HepG2 (cell line): ENCODE measurements around the gene MRPL27.

Experiments used
- DPF2 ChIP-seq: sonication (generic); formaldehyde crosslinking; IDR thresholded peaks from 2 replicates; pipeline ENCODE4 v1.4.0; 2020; ENCODE audit warnings: mild to moderate bottlenecking, low read depth, missing genetic modification reagents, borderline replicate concordance
- FOXM1 ChIP-seq: sonication (generic); formaldehyde crosslinking; IDR thresholded peaks from 2 replicates; pipeline ENCODE4 v1.5.0; 2020; ENCODE audit warnings: missing genetic modification reagents
- MXI1 ChIP-seq: IDR thresholded peaks from 3 replicates; pipeline ENCODE4 v1.6.1; 2012; ENCODE audit warnings: low read depth, low read length, inconsistent platforms, borderline replicate concordance
- MYC ChIP-seq: sonication (generic); formaldehyde crosslinking; IDR thresholded peaks from 2 replicates; pipeline ENCODE4 v1.9.0; 2021; ENCODE audit warnings: missing genetic modification reagents, borderline replicate concordance
- XBP1 ChIP-seq: sonication (generic); formaldehyde crosslinking; IDR thresholded peaks from 2 replicates; pipeline ENCODE4 v1.5.0; 2020; ENCODE audit warnings: missing genetic modification reagents

DNA sequence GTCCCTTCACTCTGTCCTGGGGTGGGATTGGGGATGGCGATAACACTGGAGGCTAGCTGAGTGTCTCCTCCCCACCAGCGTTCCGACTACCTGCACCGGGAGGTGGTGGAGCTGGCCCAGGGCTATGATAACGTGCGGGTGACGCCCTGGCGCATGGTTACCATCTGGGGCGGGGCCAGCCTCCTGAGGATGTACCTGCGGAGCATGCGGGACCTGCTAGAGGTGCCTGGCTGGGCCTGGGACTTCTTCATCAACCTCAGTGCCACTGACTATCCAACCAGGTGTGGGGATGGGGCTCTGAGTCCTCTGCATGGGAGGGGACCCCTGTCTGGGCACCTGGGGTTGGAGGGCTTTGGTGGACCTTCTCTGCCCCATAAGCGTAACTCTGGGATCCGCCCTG, 18.2 kb downstream of the MRPL27 start:
- TF ChIP-seq XBP1 = no peak
- no peak for TF ChIP-seq MYC
- TF ChIP-seq FOXM1 (CRISPR knock-in tag) = no peak
- no peak for TF ChIP-seq MXI1
- TF ChIP-seq DPF2 = no peak
